Measurements from ENCODE around the gene GPR141.

- TF ChIP-seq PATZ1 (CRISPR knock-in tag; IDR thresholded peaks at IDR 0.05; ENCODE audit: borderline replicate concordance) (no peak), ZC3H10 (CRISPR knock-in tag; IDR thresholded peaks at IDR 0.05) (no peak), CSRNP3 (CRISPR knock-in tag; IDR thresholded peaks at IDR 0.05) (no peak), ZFP3 (CRISPR knock-in tag; IDR thresholded peaks at IDR 0.05) (no peak), ISL1 (CRISPR knock-in tag; IDR thresholded peaks at IDR 0.05) (no peak), TOX (CRISPR knock-in tag; IDR thresholded peaks at IDR 0.05; ENCODE audit: borderline replicate concordance) (no peak), ZNF565 (CRISPR knock-in tag; conservative IDR thresholded peaks at IDR 0.05; ENCODE audit: low read depth) (no peak), GLIS3 (CRISPR knock-in tag; IDR thresholded peaks at IDR 0.05) (no peak), SNAI2 (CRISPR knock-in tag; IDR thresholded peaks at IDR 0.05) (no peak), ZNF8 (CRISPR knock-in tag; IDR thresholded peaks at IDR 0.05) (no peak), PPARA (CRISPR knock-in tag; IDR thresholded peaks at IDR 0.05; ENCODE audit: borderline replicate concordance) (no peak), TSHZ2 (CRISPR knock-in tag; IDR thresholded peaks at IDR 0.05) (no peak), CREB5 (CRISPR knock-in tag; IDR thresholded peaks at IDR 0.05; ENCODE audit: low read depth) (no peak), ZFP30 (CRISPR knock-in tag; IDR thresholded peaks at IDR 0.05) (no peak)
These were observed 56.8 kb downstream of the GPR141 start for GRCh38 chr7:37740398-37740797.
